Neural progenitor cell (in vitro differentiated cells): ENCODE measurements around the gene ANO4. TPM values are rescaled to one million over a fixed set of nuclear protein-coding genes. Genes with fewer than 3 reads are reported as not detected.

Experiments
- DNase-seq: peaks from one replicate; pipeline ENCODE4 v3.0.0-alpha.2; 2016; ENCODE audit warnings: low spot score
- H2AFZ ChIP-seq: fragments of 200-600 bp; sonication (generic); replicated peaks from 2 replicates; pipeline ENCODE4 v1.6.1; 2016; ENCODE audit warnings: antibody characterized with exemption
- H3F3A ChIP-seq: fragments of 200-600 bp; sonication (generic); 2 replicates; pipeline ENCODE4 v1.6.1; 2016; ENCODE audit warnings: antibody characterized with exemption, low read depth
- H3K27ac ChIP-seq: fragments of 200-600 bp; sonication (generic); 2 replicates; pipeline ENCODE4 v1.5.1; 2016; ENCODE audit warnings: mild to moderate bottlenecking
- H3K27me3 ChIP-seq: fragments of 200-600 bp; sonication (generic); 2 replicates; pipeline ENCODE4 v1.6.1; 2016; ENCODE audit warnings: mild to moderate bottlenecking, moderate library complexity
- H3K36me3 ChIP-seq: fragments of 200-600 bp; sonication (generic); 2 replicates; pipeline ENCODE4 v1.5.1; 2016
- H3K4me1 ChIP-seq: fragments of 200-600 bp; sonication (generic); 2 replicates; pipeline ENCODE4 v1.6.1; 2016; ENCODE audit warnings: mixed run types
- H3K4me2 ChIP-seq: fragments of 200-600 bp; sonication (generic); 2 replicates; pipeline ENCODE4 v1.6.1; 2016
- H3K4me3 ChIP-seq: fragments of 200-600 bp; sonication (generic); 2 replicates; pipeline ENCODE4 v1.5.1; 2016
- H3K79me2 ChIP-seq: fragments of 200-600 bp; sonication (generic); 2 replicates; pipeline ENCODE4 v1.6.1; 2016; ENCODE audit warnings: low read depth
- H3K9ac ChIP-seq: fragments of 200-600 bp; sonication (generic); 2 replicates; pipeline ENCODE4 v1.6.1; 2016
- H3K9me3 ChIP-seq: fragments of 200-600 bp; sonication (generic); 2 replicates; pipeline ENCODE4 v1.5.1; 2016; ENCODE audit warnings: low read depth
- H4K20me1 ChIP-seq: fragments of 200-600 bp; sonication (generic); 2 replicates; pipeline ENCODE4 v1.6.1; 2016; ENCODE audit warnings: low read depth
- H3K27ac Mint-ChIP-seq: 3 replicates; pipeline ENCODE4 v1.8.0; 2021; ENCODE audit warnings: mixed read lengths
- H3K27me3 Mint-ChIP-seq: 2 replicates; pipeline ENCODE4 v1.8.0; 2022; ENCODE audit warnings: low read depth, mild to moderate bottlenecking, inconsistent platforms, moderate library complexity, mixed read lengths; ENCODE audit not compliant: insufficient read depth
- H3K36me3 Mint-ChIP-seq: 3 replicates; pipeline ENCODE4 v1.8.0; 2021; ENCODE audit warnings: mixed read lengths
- H3K4me1 Mint-ChIP-seq: 3 replicates; pipeline ENCODE4 v1.8.0; 2021; ENCODE audit warnings: mixed read lengths
- H3K4me3 Mint-ChIP-seq: 3 replicates; pipeline ENCODE4 v1.8.0; 2021; ENCODE audit warnings: mild to moderate bottlenecking, moderate library complexity, mixed read lengths
- H3K9me3 Mint-ChIP-seq: 3 replicates; pipeline ENCODE4 v1.8.0; 2020; ENCODE audit warnings: mixed read lengths
- EZH2 ChIP-seq: fragments of 200-600 bp; sonication (generic); IDR thresholded peaks from 2 replicates; pipeline ENCODE4 v1.6.1; 2017; ENCODE audit warnings: antibody characterized with exemption, mild to moderate bottlenecking, moderate library complexity
- EZH2phosphoT487 ChIP-seq: fragments of 200-600 bp; sonication (generic); IDR thresholded peaks from 2 replicates; pipeline ENCODE4 v1.6.1; 2017; ENCODE audit warnings: antibody characterized with exemption
- total RNA-seq: library from RNA; depleted of rRNA; stranded (reverse); fragments of >200 nt; gene quantifications from 2 replicates; pipeline ENCODE4 v1.2.3, GENCODE V29; 2015; ENCODE audit warnings: low replicate concordance
- TF ChIP-seq, protein P1 (sequence below): fragments of 200-600 bp; sonication (generic); IDR thresholded peaks from 2 replicates; pipeline ENCODE4 v1.5.1; 2017; ENCODE audit warnings: antibody characterized with exemption, mild to moderate bottlenecking

ANO4 gene
- total RNA-seq, 1 donor from 2014 or later: not detected

DNA sequence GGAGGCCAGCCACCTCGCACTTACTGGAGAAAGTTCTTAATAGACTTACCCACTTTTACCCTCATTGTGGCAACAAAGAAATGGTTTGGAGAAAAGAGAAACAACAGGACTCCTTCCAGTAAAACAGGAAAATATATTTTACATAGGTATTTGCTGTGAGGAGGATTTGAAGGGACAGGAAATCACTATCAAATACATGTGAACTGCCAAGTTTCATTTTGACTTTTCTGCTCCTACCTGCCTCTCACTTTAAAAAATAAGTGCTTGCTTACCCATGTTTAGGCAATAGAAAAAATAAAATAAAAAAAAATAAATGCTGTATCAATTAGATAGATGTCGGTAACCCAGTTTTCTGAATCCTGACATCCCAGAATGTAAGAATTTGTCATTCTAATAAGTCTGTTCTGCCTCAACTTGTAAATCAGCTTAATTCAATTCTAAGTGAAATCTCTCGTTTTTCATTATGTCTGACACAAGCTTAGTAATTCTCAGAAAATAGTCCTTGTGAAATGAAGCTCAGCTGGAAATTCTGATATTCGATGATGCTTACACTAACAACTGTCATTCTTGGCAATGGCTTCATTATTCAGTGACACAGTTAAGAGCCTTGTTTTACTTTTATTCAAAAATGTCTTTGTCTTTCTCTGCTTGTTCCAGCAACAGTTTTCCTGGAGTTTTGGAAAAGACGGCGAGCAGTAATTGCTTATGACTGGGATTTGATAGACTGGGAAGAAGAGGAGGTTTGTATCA, 284.1 kb downstream of the ANO4 start:
- Histone ChIP-seq H3K4me2 (no peak overlapping the region), H3K27ac (no peak overlapping the region), H4K20me1 (no peaks in the 10 kb centered on the region), H3K4me3 (no peak overlapping the region), H3K4me1 (no peaks in the 10 kb centered on the region), H3K9ac (no peak overlapping the region), H2AFZ (no peak overlapping the region), H3F3A (no peaks in the 10 kb centered on the region), H3K9me3 (no peaks in the 10 kb centered on the region), H3K27me3 (no peaks in the 10 kb centered on the region), H3K79me2 (no peaks in the 10 kb centered on the region), H3K36me3 (no peaks in the 10 kb centered on the region)
- TF ChIP-seq EZH2phosphoT487 (no peak), EZH2 (no peak)
- TF ChIP-seq, protein P1, sequence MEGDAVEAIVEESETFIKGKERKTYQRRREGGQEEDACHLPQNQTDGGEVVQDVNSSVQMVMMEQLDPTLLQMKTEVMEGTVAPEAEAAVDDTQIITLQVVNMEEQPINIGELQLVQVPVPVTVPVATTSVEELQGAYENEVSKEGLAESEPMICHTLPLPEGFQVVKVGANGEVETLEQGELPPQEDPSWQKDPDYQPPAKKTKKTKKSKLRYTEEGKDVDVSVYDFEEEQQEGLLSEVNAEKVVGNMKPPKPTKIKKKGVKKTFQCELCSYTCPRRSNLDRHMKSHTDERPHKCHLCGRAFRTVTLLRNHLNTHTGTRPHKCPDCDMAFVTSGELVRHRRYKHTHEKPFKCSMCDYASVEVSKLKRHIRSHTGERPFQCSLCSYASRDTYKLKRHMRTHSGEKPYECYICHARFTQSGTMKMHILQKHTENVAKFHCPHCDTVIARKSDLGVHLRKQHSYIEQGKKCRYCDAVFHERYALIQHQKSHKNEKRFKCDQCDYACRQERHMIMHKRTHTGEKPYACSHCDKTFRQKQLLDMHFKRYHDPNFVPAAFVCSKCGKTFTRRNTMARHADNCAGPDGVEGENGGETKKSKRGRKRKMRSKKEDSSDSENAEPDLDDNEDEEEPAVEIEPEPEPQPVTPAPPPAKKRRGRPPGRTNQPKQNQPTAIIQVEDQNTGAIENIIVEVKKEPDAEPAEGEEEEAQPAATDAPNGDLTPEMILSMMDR: no peak
- no peak for DNase-seq
- Mint-ChIP-seq H3K9me3 (no peaks in the 10 kb centered on the region), H3K4me3 (no peak overlapping the region), H3K27me3 (no peaks in the 10 kb centered on the region), H3K36me3 (no peaks in the 10 kb centered on the region), H3K4me1 (peaks cover 3% of the 10 kb centered on the region), H3K27ac (no peak overlapping the region)

DNA sequence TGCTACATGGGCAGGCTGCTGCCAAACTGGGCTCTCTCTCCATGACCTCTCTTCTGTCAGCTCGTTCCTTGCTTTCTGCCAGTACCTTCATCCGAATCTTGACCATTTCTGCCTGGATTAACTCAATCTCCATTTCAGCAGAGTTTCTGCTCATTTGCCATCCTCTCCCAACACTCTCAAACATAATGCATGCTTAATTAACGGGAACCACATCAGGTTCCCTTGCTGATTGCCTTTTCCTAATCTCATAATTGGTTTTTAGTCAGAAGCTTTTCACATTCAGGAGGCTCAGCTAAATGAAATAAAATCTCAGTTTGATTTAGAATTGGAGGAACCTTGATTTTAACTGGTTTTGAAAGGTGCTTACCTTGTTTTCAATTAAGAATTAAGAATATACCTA, 288.1 kb downstream of the ANO4 start:
- Histone ChIP-seq H4K20me1 (no peaks in the 10 kb centered on the region), H3K9ac (no peak overlapping the region), H3K27me3 (no peaks in the 10 kb centered on the region), H3K4me1 (no peaks in the 10 kb centered on the region), H3K27ac (no peak overlapping the region), H3K4me2 (no peak overlapping the region), H3K36me3 (no peaks in the 10 kb centered on the region), H3K4me3 (no peak overlapping the region), H2AFZ (no peak overlapping the region), H3F3A (no peaks in the 10 kb centered on the region), H3K9me3 (no peaks in the 10 kb centered on the region), H3K79me2 (no peaks in the 10 kb centered on the region)
- Mint-ChIP-seq H3K27me3 (no peaks in the 10 kb centered on the region), H3K36me3 (no peaks in the 10 kb centered on the region), H3K4me1 (peaks cover 9% of the 10 kb centered on the region), H3K4me3 (no peak overlapping the region), H3K27ac (no peak overlapping the region), H3K9me3 (no peaks in the 10 kb centered on the region)
- DNase-seq: no peak
- TF ChIP-seq, protein P1: no peak
- TF ChIP-seq EZH2: no peak
- no peak for TF ChIP-seq EZH2phosphoT487

DNA sequence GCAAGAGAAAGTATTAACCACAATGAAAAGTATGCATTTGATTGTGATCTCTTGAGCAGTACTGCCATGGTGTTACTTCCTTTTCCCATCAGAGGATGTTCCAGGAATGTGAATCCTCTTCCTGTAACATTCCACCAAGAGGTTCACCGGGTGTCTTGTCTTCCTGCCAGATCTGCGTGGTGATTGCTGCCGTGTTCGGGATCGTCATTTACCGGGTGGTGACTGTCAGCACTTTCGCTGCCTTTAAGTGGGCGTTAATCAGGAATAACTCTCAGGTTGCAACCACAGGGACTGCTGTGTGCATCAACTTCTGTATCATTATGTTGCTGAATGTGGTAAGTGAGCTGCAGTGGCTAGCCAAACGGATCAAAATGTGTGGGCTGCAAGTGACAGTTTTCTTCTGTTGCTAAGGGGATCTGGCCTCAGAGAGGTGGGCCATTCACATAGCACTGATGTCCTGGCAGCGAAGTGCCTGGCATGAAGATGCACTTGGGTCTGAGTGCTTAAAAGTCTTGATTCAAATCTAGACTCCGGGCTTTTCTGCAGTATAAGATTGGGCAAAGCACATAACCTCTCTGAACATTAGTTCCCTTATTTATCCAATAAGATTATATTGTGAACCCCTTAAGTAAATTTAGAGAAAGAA, 292.0 kb downstream of the ANO4 start:
- Mint-ChIP-seq H3K4me1 (peaks cover 14% of the 10 kb centered on the region), H3K36me3 (no peaks in the 10 kb centered on the region), H3K27ac (no peak overlapping the region), H3K27me3 (peaks cover 2% of the 10 kb centered on the region), H3K4me3 (no peak overlapping the region), H3K9me3 (no peaks in the 10 kb centered on the region)
- no peaks in the 10 kb centered on the region for H4K20me1 ChIP-seq
- H2AFZ ChIP-seq: no peak overlapping the region
- no peaks in the 10 kb centered on the region for H3F3A ChIP-seq
- no peaks in the 10 kb centered on the region for H3K79me2 ChIP-seq
- H3K27ac ChIP-seq: no peak overlapping the region
- TF ChIP-seq EZH2phosphoT487 (no peak), EZH2 (no peak)
- TF ChIP-seq, protein P1: no peak
- H3K9ac ChIP-seq: no peak overlapping the region
- no peaks in the 10 kb centered on the region for H3K27me3 ChIP-seq
- H3K9me3 ChIP-seq: no peaks in the 10 kb centered on the region
- no peak overlapping the region for H3K4me2 ChIP-seq
- DNase-seq: no peak
- H3K4me3 ChIP-seq: no peak overlapping the region
- H3K36me3 ChIP-seq: no peaks in the 10 kb centered on the region
- no peaks in the 10 kb centered on the region for H3K4me1 ChIP-seq
